Epidermal melanocyte (primary cell): ENCODE results near the gene XYLT1.
A peak's percentile ranks its signal among the peaks of the same experiment; 100 is the strongest.

Source experiments
- DNase-seq: peaks from one replicate; pipeline ENCODE4 v3.0.0; 2011; ENCODE audit warnings: low spot score; ENCODE audit not compliant: insufficient read length

XYLT1 gene

GRCh38 chr16:17403859-17404545, 66.8 kb downstream of the XYLT1 start:
- DNase-seq: no peak

DNA sequence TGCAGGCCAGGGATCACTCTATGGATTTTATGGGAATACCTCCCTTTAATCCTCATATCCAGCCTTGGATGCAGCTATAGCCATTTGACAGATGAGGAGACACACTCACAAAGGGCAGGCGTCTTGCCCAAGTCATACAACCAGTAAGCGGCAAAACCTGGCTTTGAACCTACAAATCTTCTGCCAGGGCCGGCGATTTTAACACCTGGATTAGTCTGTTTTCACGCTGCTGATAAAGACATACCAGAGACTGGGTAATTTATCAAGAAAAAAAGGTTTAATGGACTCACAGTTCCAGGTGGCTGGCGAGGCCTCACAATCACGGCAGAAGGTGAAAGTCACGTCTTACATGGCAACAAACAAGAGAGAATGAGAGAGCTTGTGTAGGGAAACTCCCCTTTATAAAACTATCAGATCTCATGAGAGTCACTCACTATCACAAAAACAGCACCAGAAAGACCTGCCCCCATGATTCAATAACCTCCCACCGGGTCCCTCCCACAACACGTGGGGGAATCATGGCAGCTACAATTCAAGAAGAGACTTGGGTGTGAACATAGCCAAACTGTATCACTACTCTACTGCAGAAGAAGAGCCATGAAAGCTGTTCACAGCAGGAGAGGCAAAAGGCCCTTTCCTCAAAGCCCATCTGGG, 67.5 kb downstream of the XYLT1 start:
- no peak for DNase-seq

GRCh38 chr16:17397499-17397891, 73.3 kb downstream of the XYLT1 start:
- peak; percentile 48 for DNase-seq

GRCh38 chr16:17396762-17397498, 73.8 kb downstream of the XYLT1 start:
- DNase-seq: no peak

DNA sequence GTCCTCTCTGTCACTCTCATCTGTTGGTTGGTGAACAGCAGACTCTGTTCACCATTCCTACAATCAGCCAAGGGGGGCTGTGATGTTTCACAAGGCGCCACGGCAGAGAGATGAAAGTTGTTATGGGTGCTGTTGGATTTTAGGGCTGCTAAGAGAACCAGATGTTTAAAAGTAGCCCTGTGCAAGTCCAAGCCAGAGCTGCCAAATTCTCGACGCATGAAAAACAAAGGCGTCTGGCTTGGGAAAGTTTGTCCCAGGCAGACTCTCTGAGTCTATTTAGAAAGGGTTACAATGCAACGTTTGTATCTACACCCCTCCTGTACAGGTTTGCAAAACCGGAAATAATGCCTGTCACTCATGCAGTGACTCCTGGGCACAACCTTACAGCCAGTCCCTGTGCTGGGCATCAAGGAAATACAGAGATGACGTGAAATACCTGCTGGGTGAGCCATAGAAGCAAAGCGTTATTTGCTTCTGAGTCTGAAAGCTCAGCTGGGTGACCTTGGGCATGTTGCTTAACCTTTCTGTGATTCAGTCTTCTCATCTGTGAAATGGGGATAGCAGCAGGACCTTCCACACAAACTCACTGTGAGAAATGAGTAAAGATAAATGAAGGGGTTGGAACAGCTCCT, 74.8 kb downstream of the XYLT1 start:
- DNase-seq: no peak

DNA sequence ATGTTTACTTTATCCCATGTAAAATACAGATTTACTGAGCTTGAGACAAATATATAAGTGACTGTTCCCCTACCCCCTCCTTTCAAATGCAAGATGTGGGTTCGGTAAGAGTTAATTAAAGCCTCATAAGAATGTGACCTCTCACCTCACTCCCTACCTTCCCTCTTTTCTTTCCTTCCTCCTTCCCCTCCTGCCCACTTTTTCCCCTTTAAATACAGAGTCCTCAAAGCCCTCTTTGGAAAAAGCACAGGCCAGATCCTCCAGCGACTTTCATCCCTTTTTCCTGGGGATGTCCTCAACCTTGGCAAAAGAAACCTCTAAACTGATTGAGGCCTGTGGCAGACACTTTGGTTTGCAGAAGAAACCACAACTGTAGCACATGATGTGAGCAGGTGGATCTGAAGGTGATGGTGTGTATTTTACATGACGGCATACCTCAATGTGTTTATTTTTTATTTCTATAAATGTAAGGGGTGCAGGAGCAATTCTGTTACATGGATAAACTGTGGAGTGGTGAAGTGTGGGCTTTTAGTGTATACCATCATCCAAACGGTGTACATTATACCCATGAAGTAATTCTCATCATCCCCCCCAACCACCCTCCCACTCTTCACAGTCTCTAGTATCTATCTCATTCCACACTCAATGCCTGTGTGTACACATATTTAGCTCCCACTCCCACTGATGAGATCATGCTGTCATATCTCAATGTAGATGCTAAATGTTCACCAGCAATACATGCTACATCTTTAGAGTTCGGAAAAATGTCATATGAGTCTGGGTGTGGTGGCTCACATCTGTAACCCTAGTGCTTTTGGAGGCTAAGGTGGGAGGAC, 77.7 kb downstream of the XYLT1 start:
- DNase-seq: no peak

DNA sequence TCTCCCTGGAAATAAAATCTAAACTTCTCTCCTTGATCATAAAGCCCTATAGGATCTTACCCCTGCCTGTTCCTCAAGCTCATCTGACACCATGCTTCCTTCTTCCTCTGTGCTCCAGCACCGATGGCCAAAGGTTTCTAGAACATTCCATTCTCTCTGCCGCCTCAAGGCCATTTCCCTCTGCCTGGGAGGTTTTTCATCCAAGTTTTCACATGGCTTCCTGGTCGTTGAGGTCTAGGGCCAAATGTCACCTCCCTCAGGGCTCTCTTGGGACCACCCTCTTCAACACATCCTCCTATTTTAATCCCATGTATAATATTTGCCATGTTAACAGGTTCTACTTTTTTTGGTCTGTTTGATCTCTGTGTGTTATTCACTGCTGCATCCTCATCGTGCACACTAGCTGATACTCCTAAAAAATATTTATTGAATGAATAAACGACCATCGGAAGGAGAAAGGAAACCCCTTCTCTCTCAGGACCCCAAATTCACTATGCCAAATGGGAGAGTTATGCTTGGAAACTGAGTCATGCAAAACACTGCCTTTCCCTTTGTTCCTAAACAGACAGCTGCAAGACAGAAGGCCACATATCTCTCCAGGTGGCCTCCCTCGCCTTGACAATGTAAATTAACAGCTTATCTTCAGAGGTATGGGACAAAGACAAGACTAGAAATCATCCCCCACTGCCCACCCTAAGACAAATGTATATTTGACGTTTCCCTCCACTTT, 78.5 kb downstream of the XYLT1 start:
- no peak for DNase-seq

DNA sequence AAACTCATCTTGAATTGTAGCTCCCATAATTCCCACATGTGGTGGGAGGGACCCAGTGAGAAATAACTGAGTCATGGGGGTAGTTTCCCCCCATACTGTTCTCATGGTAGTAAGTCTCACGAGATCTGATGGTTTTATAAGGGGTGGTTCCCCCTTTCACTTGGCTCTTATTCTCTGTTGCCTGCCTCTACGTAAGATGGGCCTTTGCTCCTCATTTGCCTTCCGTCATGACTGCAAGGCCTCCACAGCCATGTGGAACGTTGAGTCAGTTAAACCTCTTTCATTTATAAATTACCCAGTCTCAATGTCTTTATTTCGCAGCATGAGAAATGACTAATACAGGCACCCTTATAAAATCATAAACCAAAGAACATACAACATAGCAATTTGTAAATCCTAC, 79.0 kb downstream of the XYLT1 start:
- DNase-seq: no peak

GRCh38 chr16:17389384-17389783, 81.4 kb downstream of the XYLT1 start:
- DNase-seq: no peak

GRCh38 chr16:17387256-17387655, 83.5 kb downstream of the XYLT1 start:
- no peak for DNase-seq

DNA sequence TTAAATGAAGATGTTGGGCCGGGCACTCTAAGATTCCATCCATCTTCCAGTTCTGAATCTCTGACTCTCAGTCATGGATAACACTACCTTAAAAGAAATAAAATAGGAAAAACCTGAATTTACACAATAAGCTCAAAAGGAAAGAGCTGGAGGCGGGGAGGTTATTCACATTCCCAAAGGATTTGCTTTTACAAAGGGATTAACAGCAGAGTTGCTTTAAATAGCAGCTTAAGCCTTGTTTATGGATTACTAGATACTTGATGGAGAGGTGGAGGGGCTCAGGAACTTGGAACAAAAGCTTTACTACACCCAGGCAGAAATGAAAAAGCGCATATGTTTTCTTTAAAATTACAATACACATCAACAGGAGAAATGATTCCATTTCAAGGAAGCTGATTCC, 84.5 kb downstream of the XYLT1 start:
- DNase-seq: no peak

DNA sequence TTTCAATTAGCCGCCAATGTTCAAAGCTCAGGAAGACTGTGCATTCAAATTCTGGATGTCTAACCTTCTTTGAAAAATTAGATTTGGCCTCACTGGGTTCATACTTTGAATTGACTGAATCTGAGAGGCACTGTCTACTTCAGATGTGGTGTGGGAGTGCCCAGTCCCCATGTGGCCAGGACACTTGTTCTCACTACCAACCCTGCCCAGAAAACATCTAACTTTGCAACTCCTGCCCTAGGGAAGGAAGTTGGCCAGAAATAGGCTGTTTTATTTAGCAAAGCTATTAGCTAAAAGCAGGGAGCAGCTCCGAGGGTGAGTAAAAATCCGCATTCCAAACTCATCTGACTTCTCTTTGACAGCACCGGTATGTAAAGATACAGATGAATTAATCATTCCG, 86.3 kb downstream of the XYLT1 start:
- DNase-seq: no peak

DNA sequence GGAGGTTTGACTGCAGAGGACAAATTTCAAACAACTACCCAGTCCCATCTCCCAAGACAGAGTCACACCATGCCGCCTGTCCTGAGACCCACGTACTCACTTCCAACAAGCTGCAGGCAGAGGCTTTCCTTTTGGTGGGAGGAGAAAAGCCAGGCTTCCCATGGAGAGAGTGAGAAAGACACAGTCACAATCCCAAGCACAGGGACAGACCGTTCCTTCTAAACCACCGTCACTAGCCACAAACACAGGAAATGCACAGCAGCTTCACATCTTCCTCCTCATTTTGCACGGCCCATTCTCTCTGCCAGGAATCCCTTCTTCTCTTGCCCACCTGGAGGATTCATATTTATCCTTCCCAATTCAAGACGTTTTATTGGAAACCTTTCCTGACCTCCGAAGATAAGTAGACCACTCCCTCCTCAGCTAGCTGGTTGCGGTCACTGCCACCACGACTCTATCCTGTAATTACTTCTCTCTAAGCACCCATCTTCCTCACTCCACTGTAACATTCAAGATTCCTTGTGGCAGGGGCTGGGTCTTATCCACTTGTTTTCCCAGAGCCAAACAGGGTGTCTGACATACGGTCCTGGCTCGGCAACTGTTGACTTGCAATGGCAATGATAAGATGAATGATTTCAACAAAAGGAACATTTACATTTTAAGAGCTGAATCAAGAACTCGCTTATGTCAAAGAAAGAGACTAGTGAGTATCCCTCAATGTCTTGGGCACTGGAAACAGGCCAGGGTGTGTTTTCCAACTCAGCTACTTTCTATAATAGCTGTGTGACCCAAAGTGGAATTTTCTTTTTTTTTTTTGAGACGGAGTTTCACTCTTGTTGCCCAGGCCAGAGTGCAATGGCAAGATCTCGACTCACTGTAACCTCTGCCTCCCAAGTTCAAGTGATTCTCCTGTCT, 87.6 kb downstream of the XYLT1 start:
- no peak for DNase-seq

GRCh38 chr16:17382514-17382913, 88.2 kb downstream of the XYLT1 start:
- no peak for DNase-seq

- no peak for DNase-seq
These were observed 89.0 kb downstream of the XYLT1 start for GRCh38 chr16:17381784-17382183.

DNA sequence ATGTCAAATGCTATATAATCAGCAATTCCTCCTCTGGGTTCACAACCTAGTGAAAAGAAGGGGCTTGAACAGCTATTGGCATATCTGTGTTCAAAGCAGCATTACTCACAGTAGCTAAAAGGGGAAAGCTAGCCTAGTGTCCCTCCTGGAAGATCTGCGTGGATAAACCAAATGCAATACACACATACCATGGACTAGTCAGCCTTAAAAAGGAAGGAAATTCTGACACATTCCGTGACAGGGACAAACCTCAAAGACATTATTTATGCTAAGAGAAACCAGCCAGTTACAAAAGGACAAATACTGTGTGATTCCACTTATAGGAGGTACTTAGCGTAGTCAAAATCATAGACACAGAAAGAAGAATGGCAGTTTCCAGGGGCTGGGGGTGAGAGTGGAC, 90.1 kb downstream of the XYLT1 start:
- DNase-seq: no peak

GRCh38 chr16:17379121-17379571, 91.6 kb downstream of the XYLT1 start:
- DNase-seq: no peak

DNA sequence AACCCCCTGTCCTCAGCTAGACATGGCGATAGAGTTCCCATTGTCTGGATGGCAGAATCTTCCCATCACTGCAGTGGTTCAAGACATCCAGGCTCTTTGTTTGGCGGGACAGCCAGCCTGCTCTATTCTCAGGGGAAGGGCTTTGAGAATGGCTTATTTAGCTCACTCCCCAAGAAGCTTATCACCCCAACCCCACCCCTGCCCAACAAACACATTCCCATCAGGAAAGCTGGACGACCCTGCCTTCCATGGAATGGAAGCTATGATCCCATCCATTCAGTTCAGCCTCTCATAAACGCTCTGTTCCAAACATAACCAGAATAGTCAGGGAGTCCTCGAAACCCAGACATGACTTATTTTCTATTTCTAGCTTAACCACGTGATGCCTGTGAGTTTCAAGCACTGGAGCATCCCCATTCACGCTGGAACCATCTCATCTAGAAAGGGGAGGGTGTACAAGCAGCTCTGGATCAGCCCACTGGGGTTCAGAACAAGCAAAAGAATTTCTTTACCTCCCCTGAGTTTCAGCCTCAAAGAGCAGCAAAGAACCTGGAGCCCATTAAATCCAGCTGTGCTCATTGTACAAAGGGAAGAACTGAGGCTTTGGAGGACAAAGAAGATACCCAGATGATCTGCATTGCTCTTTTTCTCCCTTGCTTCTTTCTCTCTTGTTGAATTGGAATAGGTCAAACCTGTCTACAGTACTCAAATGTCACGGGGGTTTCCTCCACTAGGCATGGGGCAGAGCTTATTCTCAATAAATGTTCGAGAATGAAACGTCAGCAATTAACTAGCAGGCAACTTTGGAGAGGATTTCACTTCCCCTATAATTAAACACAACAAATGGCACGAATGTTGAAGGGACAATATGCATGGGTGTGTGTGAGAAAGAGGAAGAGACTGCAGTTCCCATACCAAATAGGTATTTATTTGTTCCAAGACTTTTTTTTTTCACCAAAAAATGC, 93.1 kb downstream of the XYLT1 start:
- no peak for DNase-seq
